GM21381 (cell line): ENCODE measurements around the gene SLC5A3.
A peak's percentile ranks its signal among the peaks of the same experiment; 100 is the strongest.

ENCODE experiments used
- ATAC-seq: cut with Tn5 transposase; IDR thresholded peaks from one replicate; pipeline ENCODE4 v1.9.1; 2021; ENCODE audit warnings: mild to moderate bottlenecking, moderate library complexity; ENCODE audit not compliant: unreplicated experiment

SLC5A3 gene

DNA sequence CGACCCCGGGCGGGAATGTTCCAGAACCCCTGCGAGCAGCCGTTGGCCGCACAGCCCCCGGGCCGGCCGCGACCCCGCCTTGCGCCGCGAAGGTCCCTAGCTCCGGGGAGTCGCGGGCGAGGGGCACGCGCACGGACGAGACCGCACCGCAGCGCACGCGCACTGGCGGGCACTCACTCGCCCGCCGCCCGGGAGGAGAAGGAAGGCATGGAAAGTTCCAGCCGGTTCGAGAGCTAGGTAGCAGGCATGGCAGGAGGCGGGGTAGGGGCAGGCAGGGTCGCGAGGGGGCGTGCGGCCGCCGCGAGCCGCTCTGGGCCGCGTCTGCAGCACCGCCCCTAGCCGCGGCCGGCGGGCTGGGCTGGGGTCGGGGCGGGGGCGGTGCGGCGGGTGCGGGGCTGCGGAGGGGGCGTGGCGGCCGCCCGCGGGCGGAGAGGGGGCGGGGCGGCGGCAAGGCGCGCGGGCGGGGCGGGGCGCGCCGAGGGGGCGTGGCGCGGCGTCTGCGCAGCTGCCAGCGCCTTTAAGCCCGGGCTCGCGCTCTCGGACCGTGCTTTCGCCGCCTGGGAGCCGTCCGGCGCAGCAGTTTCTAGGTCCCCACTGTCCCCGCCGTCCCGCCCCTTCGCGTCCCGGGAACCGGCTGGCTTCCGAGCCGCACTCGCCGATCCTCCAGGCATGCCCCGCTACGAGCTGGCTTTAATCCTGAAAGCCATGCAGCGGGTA is at the start of gene SLC5A3, which contains the start of gene MRPS6:
Gene SLC5A3 (plus strand): TSS at position 547 of the 717 bp plus-strand sequence. CDS start 21,621 bp downstream, outside the sequence.
Gene MRPS6 (plus strand): TSS at position 547 of the 717 bp plus-strand sequence. CDS start 123 bp downstream, at position 670.
- peak; percentile 75 for ATAC-seq

DNA sequence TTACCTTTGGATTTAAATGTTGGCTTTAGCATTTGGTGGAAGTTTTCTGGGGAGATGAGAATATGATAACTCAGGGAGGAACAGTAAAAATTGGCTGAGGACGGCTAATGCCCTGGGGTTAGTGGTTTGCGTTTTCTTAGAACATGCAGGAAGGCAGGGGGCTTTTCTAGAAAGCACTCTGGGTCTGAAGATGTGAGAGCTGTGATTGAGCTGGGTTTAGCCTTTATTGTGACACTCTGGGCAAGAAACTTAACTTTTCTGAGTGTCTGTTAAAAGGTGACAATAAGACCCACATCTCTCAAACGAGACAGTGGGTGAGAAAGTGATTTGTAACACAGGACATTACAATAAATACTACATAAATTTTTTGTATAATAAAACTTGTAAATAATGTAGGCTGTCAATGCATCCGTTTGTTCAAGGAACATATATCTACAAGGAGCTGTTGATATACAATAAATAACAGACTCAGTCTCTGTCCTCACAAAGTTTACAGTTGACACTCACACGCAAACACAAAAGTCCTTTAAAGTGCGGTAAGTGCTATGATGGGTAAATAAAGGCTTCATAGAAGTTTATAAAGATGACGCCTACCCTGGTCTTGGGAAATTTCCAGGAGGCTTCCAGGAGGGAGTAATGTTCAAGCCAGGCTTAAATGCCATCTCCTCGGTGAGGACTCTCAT is 49.5 kb upstream of the SLC5A3 start:
- no peak for ATAC-seq

DNA sequence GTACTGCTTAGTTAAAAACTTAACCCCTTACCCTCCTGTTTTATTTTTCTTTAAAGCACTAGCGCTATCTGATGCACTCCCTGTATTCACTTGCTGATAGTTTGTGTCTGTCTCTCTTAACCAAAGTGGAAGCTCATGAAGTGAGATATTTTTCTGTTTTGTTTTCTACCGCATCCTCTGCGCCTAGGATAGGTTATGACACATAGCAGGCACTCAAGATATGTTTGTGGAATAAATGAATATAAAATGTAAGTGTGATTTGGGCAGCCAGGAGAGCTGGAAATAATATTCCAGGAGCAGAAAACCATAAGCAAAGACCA is 49.0 kb upstream of the SLC5A3 start:
- no peak for ATAC-seq

DNA sequence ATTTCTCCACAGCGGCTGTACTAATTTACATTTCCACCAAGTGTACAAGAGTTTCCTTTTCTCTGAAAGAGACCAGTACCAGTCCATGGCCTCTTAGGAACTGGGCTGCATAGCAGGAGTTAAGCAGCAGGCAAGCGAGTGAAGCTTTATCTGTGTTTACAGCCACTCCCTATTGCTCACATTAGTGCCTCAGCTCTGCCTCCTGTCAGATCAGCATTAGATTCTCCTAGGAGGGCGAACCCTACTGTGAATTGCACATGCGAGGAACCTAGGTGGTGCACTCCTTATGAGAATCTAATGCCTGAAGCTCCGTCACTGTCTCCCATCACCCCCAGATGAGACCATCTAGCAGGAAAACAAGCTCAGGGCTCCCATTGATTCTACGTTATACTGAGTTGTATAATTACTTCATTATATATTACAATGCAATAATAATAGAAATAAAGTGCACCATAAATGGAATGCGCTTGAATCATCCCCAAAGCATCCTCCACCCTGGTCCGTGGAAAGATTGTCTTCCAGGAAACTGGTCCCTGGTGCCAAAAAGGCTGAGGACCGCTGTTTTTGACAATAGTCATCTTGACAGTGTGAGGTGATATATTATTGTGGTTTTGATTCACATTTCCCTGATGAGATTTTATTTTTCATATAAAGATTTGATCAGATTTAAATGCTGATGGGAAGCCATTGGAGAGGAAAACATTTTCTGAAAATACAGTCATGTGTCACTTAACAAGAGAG is 45.5 kb upstream of the SLC5A3 start:
- no peak for ATAC-seq

DNA sequence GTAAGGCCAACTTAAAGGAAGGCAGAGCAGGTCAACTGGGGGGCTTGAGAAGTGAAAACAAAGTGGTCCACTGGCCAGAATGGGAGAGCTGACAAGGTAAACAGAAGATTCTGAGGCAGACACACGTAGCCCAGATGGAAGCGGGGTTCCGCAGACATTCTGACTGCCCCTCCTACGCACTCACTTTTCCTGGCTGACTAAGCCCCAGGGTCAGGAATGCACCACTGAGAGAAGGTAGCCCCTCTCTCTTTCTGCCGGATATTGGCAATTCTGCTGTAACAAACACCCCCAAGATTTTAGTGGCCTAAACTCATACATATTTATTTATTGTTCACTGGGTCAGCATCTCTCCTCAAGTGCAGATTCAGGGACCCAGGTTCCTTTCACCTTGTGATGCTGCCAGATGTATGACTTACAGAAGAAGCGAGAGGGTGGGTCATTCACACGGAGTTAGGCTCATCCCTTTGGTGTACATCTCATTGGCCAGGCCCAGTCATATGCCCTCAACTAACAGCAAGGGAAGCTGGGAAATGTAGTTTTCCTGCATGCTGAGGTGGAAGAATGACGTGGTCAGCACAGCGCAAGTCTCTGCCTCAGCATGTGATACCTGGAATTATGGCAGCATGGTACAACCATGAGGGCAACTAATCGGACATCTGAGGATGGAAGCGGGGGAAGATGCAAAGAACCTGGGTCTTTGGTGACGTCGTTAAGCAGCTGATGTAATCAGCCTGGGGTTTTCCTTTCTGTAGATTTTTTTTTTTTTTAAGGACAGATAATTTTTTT is 43.4 kb upstream of the SLC5A3 start:
- no peak for ATAC-seq

DNA sequence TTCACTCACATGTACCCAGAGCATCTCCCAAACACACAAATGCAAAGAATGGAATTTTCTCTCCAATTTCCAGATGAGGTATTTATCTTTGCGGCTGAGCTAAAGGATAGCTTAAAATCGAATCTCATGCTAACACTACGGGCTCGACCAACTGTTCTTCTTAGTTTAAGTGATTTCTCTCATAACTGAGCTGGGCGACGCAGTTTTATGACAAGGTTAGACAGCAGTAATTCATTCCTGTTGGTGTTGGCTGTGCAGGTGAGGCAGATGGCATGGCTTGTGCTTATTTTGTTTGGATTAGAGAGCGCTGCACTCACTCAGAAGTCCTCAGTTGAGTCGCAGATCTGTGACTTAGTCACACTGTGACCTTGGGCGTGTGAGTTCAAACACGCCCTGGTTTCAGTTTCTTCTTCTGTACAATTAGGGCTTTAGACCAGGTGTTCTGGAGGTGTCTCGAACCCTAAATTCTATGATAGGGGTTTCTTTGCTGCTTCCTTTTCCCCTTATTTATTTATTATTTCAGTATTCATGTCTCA is 41.5 kb upstream of the SLC5A3 start:
- ATAC-seq, result no peak

DNA sequence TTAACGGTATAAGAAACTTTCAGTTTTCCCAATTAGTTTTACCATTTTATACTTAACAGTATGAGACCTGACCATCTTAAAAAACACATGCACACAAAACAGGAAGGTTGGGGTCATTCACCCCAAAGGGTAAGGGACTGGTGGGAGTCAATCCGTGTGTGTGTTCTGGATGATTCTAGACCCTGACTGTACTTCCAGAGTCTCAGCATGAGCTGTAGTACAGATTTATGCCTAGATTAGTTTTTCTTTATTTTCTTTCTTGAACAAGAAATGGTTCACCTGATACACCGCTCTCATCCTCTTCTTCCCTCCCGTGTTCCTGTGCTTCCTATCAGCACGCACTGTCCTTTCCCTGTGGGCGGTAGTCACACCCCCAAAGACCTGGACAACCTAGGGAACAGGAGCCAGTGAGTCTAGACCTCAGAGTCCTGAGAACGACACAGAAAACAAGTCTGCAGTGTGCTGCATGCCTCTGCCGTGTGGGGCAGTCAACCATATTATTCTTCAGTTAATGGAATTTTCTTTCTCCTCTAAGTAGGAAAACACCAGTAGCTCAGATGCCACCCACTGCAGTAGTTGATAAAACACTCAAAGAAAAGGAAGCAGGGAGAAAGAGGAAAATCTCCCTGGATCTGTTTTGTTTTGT is 38.9 kb upstream of the SLC5A3 start:
- ATAC-seq, result no peak

DNA sequence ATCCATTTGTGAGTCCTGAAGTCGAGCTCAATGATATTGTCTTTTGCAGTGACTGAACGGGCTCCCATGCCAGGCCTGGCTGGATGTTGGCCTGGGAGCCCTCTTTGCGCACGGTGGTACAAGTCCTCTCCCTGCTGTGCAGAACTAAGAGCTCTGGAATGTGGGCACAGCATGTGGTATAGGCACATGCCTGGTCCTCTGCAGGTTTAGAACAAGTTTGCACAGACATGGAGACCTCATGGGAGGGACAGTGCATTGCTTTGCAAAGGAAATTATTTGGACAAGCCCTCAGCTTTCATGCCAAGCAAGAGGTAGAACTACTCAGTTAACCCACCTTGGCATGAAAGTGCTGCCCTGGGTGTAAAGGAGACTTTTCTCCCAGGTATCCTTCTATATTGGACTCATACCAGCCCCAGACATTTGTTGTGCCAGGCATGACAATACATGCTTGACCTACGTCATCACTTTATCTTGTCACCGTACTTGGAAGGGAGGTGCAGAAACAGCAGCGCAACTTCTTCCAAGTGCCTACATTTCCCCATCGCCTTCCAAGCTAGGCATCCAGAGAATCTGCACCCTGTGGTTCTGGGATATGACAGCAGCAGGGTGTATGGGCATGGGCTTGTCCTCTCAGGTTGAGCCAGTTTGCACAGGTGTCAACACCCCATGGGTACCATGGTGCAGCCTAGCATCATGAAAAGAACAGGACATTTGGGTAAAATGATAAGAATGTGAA is 37.6 kb upstream of the SLC5A3 start:
- no peak for ATAC-seq

DNA sequence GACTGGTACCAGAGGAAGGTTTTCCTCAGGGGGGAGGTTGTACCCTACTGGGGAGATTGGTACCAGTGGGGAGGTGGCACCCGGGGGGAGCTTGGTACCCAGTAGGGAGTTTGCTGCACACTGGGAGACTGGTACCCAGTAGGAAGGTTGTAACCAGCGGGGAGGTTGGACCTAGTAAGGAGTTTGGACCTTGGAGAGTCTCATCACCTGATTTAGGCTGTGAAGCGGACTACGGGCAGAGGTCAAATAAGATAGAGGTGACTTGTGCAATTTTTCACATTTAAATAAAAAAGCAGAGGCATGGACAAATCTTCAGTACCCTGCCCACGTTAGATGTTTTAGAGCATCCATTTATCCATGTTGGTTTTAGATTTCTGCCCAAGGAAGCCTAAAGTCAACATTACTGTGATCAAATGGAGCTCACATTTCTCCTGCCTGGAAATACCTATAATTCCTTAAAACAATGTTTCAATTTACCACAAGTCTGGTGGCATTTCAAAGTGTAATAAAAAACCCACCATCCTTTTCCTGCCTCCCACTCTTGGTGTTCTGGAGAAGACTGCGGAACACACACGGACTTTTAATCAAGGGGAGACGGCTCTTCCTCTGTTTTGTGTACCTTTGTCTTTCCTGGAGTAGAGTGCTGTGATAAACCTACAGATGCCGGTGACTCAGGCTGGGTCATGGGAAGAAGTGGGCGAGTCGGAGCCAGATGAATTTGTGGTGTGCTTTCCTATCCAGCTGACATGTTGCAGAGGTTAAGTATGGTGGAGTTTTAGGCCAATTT is 36.2 kb upstream of the SLC5A3 start:
- ATAC-seq, result no peak

DNA sequence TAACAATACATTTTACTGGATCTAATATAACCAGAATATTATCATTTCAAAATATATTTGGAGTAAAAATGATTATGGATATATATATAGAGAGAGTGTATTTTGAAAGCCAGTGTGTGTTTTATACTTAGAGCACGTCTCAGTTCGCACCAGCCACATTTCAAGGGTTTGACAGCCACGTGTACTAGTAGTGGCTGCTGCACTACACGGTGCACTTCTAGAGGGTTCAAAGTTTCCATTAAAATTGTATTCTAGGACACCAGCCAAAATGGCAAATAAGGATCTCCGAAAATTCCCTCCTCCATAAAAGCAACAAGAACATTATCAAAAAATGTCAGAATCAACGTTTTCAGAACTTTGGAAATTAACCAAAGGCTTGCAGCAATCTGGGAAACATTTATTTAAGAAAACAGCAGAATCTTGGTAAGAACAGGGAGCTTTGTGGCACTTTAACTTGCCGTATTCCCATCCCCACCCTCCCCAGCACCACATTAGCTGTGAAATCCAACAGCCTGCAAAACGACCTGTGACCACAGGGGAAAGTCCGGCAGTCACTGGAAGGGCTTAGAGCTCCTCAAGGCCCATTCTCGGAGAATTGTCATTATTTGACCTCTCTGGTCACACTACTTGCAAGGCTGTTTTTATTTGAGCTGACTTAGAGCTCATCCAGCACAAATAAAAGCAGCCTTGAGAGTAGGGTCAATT is 33.5 kb upstream of the SLC5A3 start:
- no peak for ATAC-seq

DNA sequence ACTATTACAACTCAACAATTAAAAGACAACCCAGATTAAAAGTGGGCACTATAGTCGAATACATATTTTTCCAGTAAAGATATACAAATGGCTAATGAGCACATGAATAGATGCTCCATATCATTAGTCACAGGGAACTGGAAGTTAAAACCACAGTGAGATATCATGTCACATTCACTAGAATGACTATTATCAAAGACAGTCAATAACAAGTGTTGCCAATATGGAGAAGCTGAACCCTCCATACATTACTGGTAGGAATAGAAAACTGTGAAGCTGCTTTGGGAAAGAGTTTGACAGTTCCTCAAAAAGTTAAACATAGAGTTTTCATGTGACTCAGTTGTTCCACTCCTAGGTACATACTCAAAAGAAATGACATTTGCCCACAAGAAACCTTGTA is 30.6 kb upstream of the SLC5A3 start:
- ATAC-seq, result no peak

DNA sequence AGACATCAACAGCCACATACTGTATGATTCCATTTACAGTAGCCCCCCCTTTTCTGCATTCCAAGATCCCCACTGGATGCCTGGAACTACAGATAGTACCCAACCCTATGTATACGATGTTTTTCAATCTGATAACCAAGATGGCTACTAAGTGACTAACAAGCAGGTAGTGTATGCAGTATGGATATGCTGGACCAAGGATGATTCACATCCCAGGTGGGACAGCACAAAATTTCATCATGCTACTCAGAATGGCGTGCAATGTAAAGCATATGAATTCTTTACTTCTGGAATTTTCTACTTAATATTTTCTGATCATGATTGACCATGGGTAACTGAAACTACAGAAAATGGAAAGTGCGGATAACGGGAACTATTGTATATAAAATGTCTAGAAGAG is 30.0 kb upstream of the SLC5A3 start:
- ATAC-seq, result no peak

DNA sequence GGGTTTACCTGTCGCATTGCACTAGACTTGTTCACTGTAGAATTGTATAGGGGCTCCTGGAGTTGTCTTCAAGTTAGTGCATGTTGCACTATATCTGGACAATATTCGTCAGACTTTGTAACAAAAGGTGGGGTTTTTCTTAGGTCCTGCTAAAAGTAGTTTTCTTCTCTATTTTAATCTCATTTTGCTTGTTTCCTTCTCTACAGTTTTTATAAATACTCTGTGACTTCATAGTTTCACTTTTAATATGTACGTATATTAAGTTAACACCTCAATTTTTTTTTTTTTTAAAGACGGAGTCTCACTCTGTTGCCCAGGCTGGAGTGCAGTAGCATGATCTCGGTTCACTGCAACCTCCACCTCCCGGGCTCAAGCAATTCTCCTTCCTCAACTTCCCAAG is 26.5 kb upstream of the SLC5A3 start:
- no peak for ATAC-seq

DNA sequence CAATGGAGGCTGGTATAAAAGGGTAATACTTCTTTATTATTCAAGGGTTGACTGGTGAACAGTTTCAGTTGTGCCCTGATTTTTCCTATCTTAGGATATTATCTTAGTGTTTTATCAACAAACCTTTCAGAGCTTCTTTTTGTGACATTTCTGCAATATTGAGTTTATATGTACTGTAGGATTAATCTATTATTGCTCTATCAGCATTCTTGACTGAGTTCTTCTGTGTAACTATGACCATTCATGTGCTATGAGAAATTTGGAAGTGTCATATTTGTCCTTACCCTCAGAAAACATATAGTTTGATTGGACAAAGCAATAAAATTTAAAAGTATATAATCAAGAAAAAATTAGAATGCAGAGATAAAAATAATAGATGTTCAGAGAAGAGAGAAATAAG is 25.5 kb upstream of the SLC5A3 start:
- ATAC-seq, result no peak

DNA sequence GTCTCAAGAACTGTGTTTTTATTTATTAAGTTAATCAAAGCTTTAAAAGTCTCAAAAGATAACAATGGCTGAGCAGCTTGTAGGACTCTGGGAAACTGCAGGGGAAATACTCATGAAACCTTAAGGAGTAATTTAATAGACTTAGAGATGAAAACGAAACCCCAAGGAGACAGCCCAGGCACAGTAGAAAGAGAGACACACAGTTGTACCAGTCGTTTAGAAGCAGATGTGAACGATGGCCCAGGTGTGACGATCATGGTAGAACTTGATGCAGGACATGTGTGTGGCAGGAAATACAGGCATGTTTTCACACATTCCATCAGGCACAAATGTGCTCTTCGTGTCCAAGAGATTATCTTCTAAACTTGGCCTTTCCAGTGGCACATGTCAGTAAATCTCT is 21.2 kb upstream of the SLC5A3 start:
- ATAC-seq, result no peak

DNA sequence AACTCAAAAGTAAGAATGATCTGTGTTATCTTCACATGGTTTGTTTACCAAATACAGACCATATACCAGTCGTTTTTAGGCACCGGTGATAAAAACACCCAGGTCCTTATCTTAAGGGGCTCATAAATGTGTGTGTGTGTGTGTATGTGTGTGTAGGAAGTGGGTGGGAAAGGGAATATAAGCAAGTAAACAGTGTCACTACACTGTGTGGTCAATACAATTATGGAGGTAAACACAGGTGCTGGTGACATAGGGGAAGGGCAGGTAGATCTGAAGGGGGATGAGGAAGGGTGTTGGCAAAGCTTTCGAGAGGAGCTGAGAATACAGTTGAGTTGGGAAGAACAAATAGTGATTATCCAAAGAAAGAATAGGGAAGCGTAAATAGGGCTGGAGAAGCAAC is 19.1 kb upstream of the SLC5A3 start:
- no peak for ATAC-seq

DNA sequence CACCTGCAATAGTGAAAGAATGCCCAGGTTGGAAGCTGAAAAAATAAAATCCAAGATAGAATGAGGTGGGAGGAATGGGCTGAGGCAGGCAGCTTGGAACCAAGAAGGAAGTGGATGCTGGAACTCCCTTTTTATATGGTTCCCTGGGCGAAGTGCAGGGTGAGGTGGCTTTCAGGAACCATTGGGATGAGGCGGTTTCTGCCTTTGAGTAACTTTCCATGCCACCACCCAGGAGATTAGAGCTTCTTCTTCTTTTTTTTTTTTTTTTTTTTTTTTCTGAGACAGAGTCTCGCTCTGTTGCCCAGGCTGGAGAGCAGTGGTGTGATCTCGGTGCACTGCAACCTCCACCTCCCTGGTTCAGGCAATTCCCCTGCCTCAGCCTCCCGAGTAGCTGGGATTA is 17.8 kb upstream of the SLC5A3 start:
- ATAC-seq, result no peak

DNA sequence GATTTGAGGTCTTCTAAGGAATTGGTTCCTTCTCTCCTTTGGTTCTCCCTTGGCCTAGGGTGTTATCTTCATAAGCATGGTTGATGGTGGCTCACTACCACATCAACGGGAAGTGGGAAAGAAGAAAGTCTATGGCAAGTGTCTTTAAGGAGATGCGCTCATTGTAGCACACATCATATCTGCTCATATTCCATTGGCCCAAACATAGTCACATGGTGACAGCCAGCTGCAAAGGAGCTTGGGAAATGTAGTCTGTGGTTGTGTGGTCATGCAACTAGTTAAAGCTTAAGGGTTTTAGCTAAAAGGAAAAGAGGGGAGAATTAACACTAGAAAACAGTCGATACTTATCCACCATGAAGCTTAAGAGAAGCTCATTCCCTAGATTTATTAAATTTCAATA is 11.4 kb upstream of the SLC5A3 start:
- no peak for ATAC-seq
